HFFc6 (cell line): Measurements from ENCODE around the gene POC1A. TPM values are rescaled to one million over a fixed set of nuclear protein-coding genes. Genes with fewer than 3 reads are reported as not detected.
A peak's percentile ranks its signal among the peaks of the same experiment; 100 is the strongest.

Experiments used
- DNase-seq: peaks from one replicate; pipeline ENCODE4 v3.0.0-alpha.2; 2018
- H3K27ac Mint-ChIP-seq: 2 replicates; pipeline ENCODE4 v1.8.0; 2020; ENCODE audit warnings: mild to moderate bottlenecking, mixed read lengths
- H3K27me3 Mint-ChIP-seq: 2 replicates; pipeline ENCODE4 v1.8.0; 2021; ENCODE audit warnings: mild to moderate bottlenecking, moderate library complexity, mixed read lengths; ENCODE audit not compliant: insufficient read depth
- H3K36me3 Mint-ChIP-seq: 2 replicates; pipeline ENCODE4 v1.8.0; 2021; ENCODE audit warnings: low read depth, mixed read lengths
- H3K4me1 Mint-ChIP-seq: 2 replicates; pipeline ENCODE4 v1.8.0; 2020; ENCODE audit warnings: low read depth, mixed read lengths
- H3K4me3 Mint-ChIP-seq: 2 replicates; pipeline ENCODE4 v1.8.0; 2020; ENCODE audit warnings: mild to moderate bottlenecking, moderate library complexity, mixed read lengths
- H3K9me3 Mint-ChIP-seq: 2 replicates; pipeline ENCODE4 v1.8.0; 2020; ENCODE audit warnings: mild to moderate bottlenecking, mixed read lengths
- total RNA-seq, 6 experiments: library from RNA; stranded (reverse); fragmentation: NEBNext Ultra II Directional; extraction: Animal tissue kit (Norgen Biotek cat#: 25700); gene quantifications; 2 replicates in 1 of 6; 3 replicates in 5 of 6; pipeline ENCODE4 v1.2.3, GENCODE V29; 2021
- TF ChIP-seq, protein P1 (sequence below): fragments of 200-600 bp; sonication (generic); IDR thresholded peaks from 2 replicates; pipeline ENCODE4 v1.5.0; 2021; ENCODE audit warnings: antibody characterized with exemption, mild to moderate bottlenecking

Gene POC1A
- total RNA-seq, 6 experiments from 2014 or later, result 11.0 to 21.3 (median 20.5) TPM

DNA sequence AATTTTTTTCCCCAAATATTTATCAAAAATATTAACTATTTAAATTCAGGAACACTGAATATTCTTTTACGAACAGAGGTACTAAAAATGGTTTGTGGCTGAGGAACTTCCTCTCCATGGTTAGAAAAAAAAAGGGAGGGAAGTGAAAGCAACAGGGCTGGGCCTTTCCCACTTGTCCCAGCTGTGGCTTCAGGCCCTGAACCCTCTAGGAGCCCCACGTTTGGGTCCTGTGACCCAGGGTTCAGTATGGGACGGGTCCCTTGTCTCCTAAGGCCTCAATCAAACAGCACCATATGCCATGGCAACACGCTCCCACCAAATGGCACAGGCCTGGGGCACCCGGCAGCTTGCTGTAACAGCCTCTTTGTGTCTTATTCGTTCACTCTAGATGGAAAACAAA, 32.4 kb downstream of the POC1A start:
- peaks cover 19% of the 10 kb centered on the region; the same call in 1 of the 2 replicates for H3K36me3 Mint-ChIP-seq
- TF ChIP-seq, protein P1, sequence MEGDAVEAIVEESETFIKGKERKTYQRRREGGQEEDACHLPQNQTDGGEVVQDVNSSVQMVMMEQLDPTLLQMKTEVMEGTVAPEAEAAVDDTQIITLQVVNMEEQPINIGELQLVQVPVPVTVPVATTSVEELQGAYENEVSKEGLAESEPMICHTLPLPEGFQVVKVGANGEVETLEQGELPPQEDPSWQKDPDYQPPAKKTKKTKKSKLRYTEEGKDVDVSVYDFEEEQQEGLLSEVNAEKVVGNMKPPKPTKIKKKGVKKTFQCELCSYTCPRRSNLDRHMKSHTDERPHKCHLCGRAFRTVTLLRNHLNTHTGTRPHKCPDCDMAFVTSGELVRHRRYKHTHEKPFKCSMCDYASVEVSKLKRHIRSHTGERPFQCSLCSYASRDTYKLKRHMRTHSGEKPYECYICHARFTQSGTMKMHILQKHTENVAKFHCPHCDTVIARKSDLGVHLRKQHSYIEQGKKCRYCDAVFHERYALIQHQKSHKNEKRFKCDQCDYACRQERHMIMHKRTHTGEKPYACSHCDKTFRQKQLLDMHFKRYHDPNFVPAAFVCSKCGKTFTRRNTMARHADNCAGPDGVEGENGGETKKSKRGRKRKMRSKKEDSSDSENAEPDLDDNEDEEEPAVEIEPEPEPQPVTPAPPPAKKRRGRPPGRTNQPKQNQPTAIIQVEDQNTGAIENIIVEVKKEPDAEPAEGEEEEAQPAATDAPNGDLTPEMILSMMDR, result no peak
- DNase-seq, result no peak
- no peak overlapping the region for H3K27ac Mint-ChIP-seq
- no peaks in the 10 kb centered on the region for H3K9me3 Mint-ChIP-seq
- H3K4me1 Mint-ChIP-seq, result peaks cover 25% of the 10 kb centered on the region
- H3K4me3 Mint-ChIP-seq, result no peak overlapping the region
- H3K27me3 Mint-ChIP-seq, result peaks cover 2% of the 10 kb centered on the region

DNA sequence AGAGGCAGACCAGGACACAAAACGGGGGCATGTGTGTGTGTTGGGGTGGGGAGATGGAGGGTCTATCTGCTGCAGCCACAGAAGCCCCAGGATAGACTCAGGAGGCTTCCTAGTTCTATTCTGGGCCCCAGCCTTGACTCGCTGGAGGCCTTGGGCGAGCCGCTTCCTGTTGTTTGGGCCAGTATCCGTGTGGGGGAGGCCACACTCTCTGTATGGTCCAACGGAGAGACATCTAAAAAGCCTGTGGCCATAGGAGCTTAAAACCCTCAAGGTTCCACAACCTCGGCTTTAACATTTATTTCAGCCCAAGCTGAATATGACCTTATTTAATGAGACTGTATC, 32.8 kb downstream of the POC1A start:
- TF ChIP-seq, protein P1, result no peak
- H3K9me3 Mint-ChIP-seq, result no peaks in the 10 kb centered on the region
- H3K27ac Mint-ChIP-seq, result peak overlapping the region; percentile 24; the same call in 1 of the 2 replicates
- peaks cover 21% of the 10 kb centered on the region for H3K4me1 Mint-ChIP-seq
- peaks cover 2% of the 10 kb centered on the region for H3K27me3 Mint-ChIP-seq
- no peak for DNase-seq
- H3K4me3 Mint-ChIP-seq, result no peak overlapping the region
- peaks cover 16% of the 10 kb centered on the region; the same call in 1 of the 2 replicates for H3K36me3 Mint-ChIP-seq

DNA sequence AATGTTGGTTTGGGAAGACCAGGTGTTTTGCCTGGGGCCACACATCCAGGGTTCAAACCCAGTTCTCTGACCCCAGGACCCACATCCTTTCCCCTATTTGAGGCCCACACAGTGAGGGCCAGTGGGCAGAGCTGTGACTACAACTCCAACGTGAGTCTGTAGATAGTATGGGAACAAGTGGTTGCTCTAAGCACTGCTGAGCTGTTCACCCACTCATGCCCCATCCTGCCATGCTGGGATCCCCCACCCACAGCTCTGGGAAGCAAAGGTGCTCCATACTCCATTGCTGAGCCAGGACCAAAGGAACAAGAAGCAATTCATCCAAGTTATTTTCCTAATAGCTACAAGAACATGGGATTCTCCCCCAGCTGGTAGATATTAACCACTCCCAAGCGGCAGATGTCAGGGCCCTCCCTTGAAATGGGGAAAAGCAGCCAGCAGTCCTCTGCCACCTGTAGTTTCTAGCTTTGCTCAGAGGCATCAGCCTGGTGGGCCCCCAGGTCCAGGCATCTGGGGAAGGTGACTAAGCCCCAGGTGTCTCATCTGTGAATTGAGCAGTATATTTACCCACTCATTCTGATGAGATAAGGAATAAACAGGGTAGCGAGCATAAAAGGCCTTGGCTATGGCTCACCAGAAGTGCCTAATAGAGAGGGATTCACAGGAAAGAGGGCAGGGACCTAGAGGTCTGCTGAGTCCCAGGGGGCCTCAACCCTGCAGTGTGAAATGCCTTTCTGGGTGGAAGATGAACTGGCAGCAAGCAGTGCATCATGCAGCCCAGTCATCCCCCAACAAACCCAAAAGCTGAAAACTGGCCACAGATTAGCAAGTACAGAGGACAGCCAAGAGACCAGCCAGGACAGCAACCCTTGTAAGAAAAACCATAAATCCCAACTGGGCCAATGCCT, 33.4 kb downstream of the POC1A start:
- H3K9me3 Mint-ChIP-seq, result no peaks in the 10 kb centered on the region
- peak overlapping the region; percentile 24; the same call in 1 of the 2 replicates for H3K27ac Mint-ChIP-seq
- peaks cover 2% of the 10 kb centered on the region for H3K27me3 Mint-ChIP-seq
- peaks cover 10% of the 10 kb centered on the region; the same call in 1 of the 2 replicates for H3K36me3 Mint-ChIP-seq
- peaks cover 15% of the 10 kb centered on the region for H3K4me1 Mint-ChIP-seq
- TF ChIP-seq, protein P1, result no peak
- DNase-seq, result no peak
- H3K4me3 Mint-ChIP-seq, result no peak overlapping the region

DNA sequence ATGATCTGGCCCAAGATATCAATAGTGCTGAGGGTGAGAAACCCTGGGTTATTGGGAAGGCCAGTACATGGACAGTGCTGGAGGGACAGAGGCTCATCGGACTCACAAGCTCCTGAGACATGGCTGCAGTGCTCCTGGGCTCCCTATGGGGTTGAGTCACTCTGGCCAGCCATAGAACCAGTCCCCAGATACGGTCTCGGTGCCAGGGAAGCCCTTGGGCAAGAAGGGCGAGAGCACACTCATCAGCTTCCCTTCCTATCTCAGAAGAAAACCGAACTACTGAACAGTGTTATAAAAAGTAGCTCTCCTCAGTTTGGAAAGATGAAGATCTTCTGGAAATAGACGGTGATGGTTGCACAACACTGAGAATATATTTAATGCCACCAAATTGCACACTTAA, 34.4 kb downstream of the POC1A start:
- Mint-ChIP-seq H3K27ac (no peak overlapping the region), H3K9me3 (no peaks in the 10 kb centered on the region), H3K36me3 (peaks cover 12% of the 10 kb centered on the region), H3K4me3 (no peak overlapping the region), H3K27me3 (peaks cover 2% of the 10 kb centered on the region; the same call in 1 of the 2 replicates), H3K4me1 (peaks cover 7% of the 10 kb centered on the region; the same call in 1 of the 2 replicates)
- DNase-seq, result no peak
- TF ChIP-seq, protein P1, result no peak

DNA sequence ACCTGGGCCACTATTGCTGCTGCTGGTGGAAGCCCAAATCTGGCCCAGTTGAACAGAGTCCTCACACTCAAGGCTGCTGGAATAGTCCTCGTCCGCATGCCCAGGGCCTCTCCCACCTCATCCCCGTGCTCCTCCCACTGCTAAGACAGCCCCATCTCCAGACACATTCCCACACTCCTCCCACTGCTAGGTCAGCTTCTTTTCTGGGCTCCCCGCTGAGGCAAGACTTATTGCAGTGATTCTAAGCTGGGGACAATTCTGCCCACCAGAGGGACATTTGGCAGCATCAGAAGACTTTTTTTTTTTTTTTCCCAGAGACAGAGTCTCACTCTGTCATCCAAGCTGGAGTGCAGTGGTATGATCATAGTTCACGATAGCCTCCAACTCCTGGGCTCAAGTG, 35.1 kb downstream of the POC1A start:
- H3K27ac Mint-ChIP-seq, result no peak overlapping the region
- no peaks in the 10 kb centered on the region for H3K9me3 Mint-ChIP-seq
- TF ChIP-seq, protein P1, result peak; percentile 19; the same call in 1 of the 2 replicates
- DNase-seq, result no peak
- H3K4me3 Mint-ChIP-seq, result no peak overlapping the region
- H3K27me3 Mint-ChIP-seq, result peaks cover 2% of the 10 kb centered on the region; the same call in 1 of the 2 replicates
- H3K4me1 Mint-ChIP-seq, result peaks cover 7% of the 10 kb centered on the region; the same call in 1 of the 2 replicates
- H3K36me3 Mint-ChIP-seq, result peaks cover 12% of the 10 kb centered on the region
